H1 (cell line): ENCODE data around the gene PSORS1C1. TPM values are rescaled to one million over a fixed set of nuclear protein-coding genes. Genes with fewer than 3 reads are reported as not detected.

Source experiments
- CTCF ChIA-PET: fragments of 300-600 bp; sonication (Branson Sonifier 250); formaldehyde crosslinking; loops from one replicate; lab custom pipeline; 2021; ENCODE audit not compliant: partially characterized antibody; lab: Charles Lee
- POLR2A ChIA-PET: fragments of 300-600 bp; sonication (Branson Sonifier 250); formaldehyde crosslinking; loops from one replicate; lab custom pipeline; 2021; ENCODE audit warnings: inconsistent platforms; ENCODE audit not compliant: partially characterized antibody; lab: Charles Lee
- DNase-seq, 2 experiments: peaks; one replicate each; pipeline versions ENCODE4 v3.0.0 to v3.0.0-alpha.2; 2010 to 2022; ENCODE audit warnings: low spot score in 2 of 2, low read depth in 1 of 2, mixed read lengths in 1 of 2
- FAIRE-seq: peaks from 2 replicates; lab custom pipeline; 2011; peaks lifted over from hg19 to GRCh38; lab: Jason Lieb, UNC
- H2AFZ ChIP-seq: 2 replicates; pipeline ENCODE4 v1.8.1; 2012; ENCODE audit warnings: low read length, inconsistent platforms
- H2AK5ac ChIP-seq: 2 replicates; pipeline ENCODE4 v1.6.1; 2013; ENCODE audit warnings: low read depth, low read length
- H2BK120ac ChIP-seq: replicated peaks from 2 replicates; pipeline ENCODE3; 2013; ENCODE audit warnings: low read depth, low read length, inconsistent platforms
- H2BK12ac ChIP-seq: 2 replicates; pipeline ENCODE4 v1.6.1; 2013; ENCODE audit warnings: low read depth, low read length
- H2BK15ac ChIP-seq: 2 replicates; pipeline ENCODE4 v1.6.1; 2013; ENCODE audit warnings: low read length
- H2BK20ac ChIP-seq: 2 replicates; pipeline ENCODE4 v1.6.1; 2013; ENCODE audit warnings: low read length
- H2BK5ac ChIP-seq: 2 replicates; pipeline ENCODE4 v1.6.1; 2013; ENCODE audit warnings: low read depth, low read length
- H3K14ac ChIP-seq: 2 replicates; pipeline ENCODE4 v1.6.1; 2013; ENCODE audit warnings: inconsistent platforms; ENCODE audit not compliant: insufficient read length
- H3K18ac ChIP-seq: 2 replicates; pipeline ENCODE4 v1.6.1; 2013; ENCODE audit warnings: low read length; ENCODE audit errors: extremely low read depth
- H3K23ac ChIP-seq: 2 replicates; pipeline ENCODE4 v1.6.1; 2013; ENCODE audit warnings: inconsistent platforms; ENCODE audit not compliant: insufficient read length
- H3K23me2 ChIP-seq: 2 replicates; pipeline ENCODE4 v1.6.1; 2013; ENCODE audit warnings: low read depth, low read length
- H3K27ac ChIP-seq: 2 replicates; pipeline ENCODE4 v1.6.1; 2011; ENCODE audit warnings: low read depth, low read length, inconsistent platforms
- H3K27me3 ChIP-seq, 4 experiments: replicated peaks in 1 of 4; 1 replicate in 1 of 4; 2 replicates in 3 of 4; pipeline versions ENCODE4 v1.6.1 to v1.8.1; 2011 to 2013; ENCODE audit warnings: low read length in 3 of 4, mild to moderate bottlenecking in 3 of 4, inconsistent platforms in 2 of 4, mixed read lengths in 2 of 4, moderate library complexity in 1 of 4; ENCODE audit not compliant: control insufficient read depth in 3 of 4, insufficient read depth in 3 of 4; ENCODE audit errors: extremely low read depth in 1 of 4
- H3K36me3 ChIP-seq, 4 experiments: 2 replicates each; pipeline versions ENCODE4 v1.6.1 to v1.8.1; 2011 to 2013; ENCODE audit warnings: mild to moderate bottlenecking in 4 of 4, low read length in 3 of 4, moderate library complexity in 2 of 4, control low read depth in 1 of 4, inconsistent platforms in 1 of 4; ENCODE audit not compliant: insufficient read depth in 4 of 4, control insufficient read depth in 2 of 4
- H3K4ac ChIP-seq: replicated peaks from 2 replicates; pipeline ENCODE3; 2013; ENCODE audit warnings: low read length, low read depth, mixed read lengths, inconsistent platforms; ENCODE audit not compliant: insufficient read length
- H3K4me1 ChIP-seq, 4 experiments: replicated peaks in 1 of 4; 1 replicate in 1 of 4; 2 replicates in 3 of 4; pipeline versions ENCODE4 v1.6.1 to v1.8.1; 2011 to 2013; ENCODE audit warnings: low read length in 3 of 4, inconsistent platforms in 2 of 4, mixed read lengths in 1 of 4; ENCODE audit not compliant: insufficient read depth in 4 of 4, control insufficient read depth in 3 of 4
- H3K4me2 ChIP-seq, 2 experiments: 2 replicates each; pipeline versions ENCODE4 v1.6.1 to v1.8.1; 2011 to 2013; ENCODE audit warnings: low read depth in 2 of 2, low read length in 2 of 2, control low read depth in 1 of 2, inconsistent platforms in 1 of 2, mild to moderate bottlenecking in 1 of 2; ENCODE audit not compliant: insufficient read depth in 1 of 2
- H3K4me3 ChIP-seq, 4 experiments: fragments of 200-600, 300-600 bp in 1 of 4; sonication (generic), shearing (Covaris generic), sonication (Bioruptor Twin) in 1 of 4; 2 replicates each; pipeline versions ENCODE4 v1.5.1 to v1.8.1; 2011 to 2016; ENCODE audit warnings: low read length in 4 of 4, low read depth in 3 of 4, control low read depth in 2 of 4, inconsistent platforms in 2 of 4, mild to moderate bottlenecking in 2 of 4, mixed read lengths in 1 of 4, moderate library complexity in 1 of 4; ENCODE audit not compliant: insufficient read depth in 2 of 4; ENCODE audit errors: extremely low read depth in 1 of 4
- H3K56ac ChIP-seq: replicated peaks from 2 replicates; pipeline ENCODE3; 2013; ENCODE audit warnings: low read depth, mild to moderate bottlenecking, mixed read lengths, low read length, inconsistent platforms; ENCODE audit not compliant: insufficient read length
- H3K79me1 ChIP-seq: 2 replicates; pipeline ENCODE4 v1.6.1; 2013; ENCODE audit warnings: low read depth, low read length, control low read depth
- H3K79me2 ChIP-seq, 2 experiments: 2 replicates each; pipeline versions ENCODE4 v1.6.1 to v1.8.1; 2012 to 2013; ENCODE audit warnings: low read length in 2 of 2, mild to moderate bottlenecking in 2 of 2, inconsistent platforms in 1 of 2; ENCODE audit not compliant: insufficient read depth in 2 of 2, control insufficient read depth in 1 of 2
- H3K9ac ChIP-seq, 4 experiments: replicated peaks in 1 of 4; 1 replicate in 1 of 4; 2 replicates in 3 of 4; pipeline versions ENCODE4 v1.6.1 to v1.8.1; 2011 to 2013; ENCODE audit warnings: low read depth in 3 of 4, low read length in 3 of 4, control low read depth in 2 of 4, mild to moderate bottlenecking in 2 of 4, moderate library complexity in 2 of 4, inconsistent platforms in 1 of 4; ENCODE audit errors: extremely low read depth in 1 of 4
- H3K9me3 ChIP-seq, 2 experiments: 2 replicates each; pipeline versions ENCODE4 v1.6.1 to v1.8.1; 2012 to 2013; ENCODE audit warnings: mild to moderate bottlenecking in 2 of 2, moderate library complexity in 2 of 2, control low read depth in 1 of 2, inconsistent platforms in 1 of 2, low read depth in 1 of 2, low read length in 1 of 2, mixed read lengths in 1 of 2; ENCODE audit not compliant: insufficient read depth in 2 of 2
- H4K20me1 ChIP-seq, 2 experiments: replicated peaks in 1 of 2; 2 replicates each; pipeline versions ENCODE3 to v1.8.1; 2011 to 2013; ENCODE audit warnings: inconsistent platforms in 2 of 2, low read length in 2 of 2, mild to moderate bottlenecking in 1 of 2; ENCODE audit not compliant: insufficient read depth in 2 of 2, control insufficient read depth in 1 of 2
- H4K5ac ChIP-seq: 2 replicates; pipeline ENCODE4 v1.6.1; 2013; ENCODE audit warnings: low read length, low read depth, mixed read lengths, inconsistent platforms; ENCODE audit not compliant: insufficient read length
- H4K8ac ChIP-seq: 2 replicates; pipeline ENCODE4 v1.8.0; 2013; ENCODE audit warnings: mild to moderate bottlenecking, moderate library complexity, low read length, inconsistent platforms; ENCODE audit not compliant: insufficient read depth; ENCODE audit errors: extremely low read depth
- H4K91ac ChIP-seq: replicated peaks from 2 replicates; pipeline ENCODE3; 2013; ENCODE audit warnings: low read length, mixed read lengths, inconsistent platforms; ENCODE audit not compliant: insufficient read length
- HDAC6 ChIP-seq: IDR thresholded peaks from one replicate; pipeline ENCODE4 v1.7.1; 2012; ENCODE audit warnings: low read depth, mild to moderate bottlenecking, inconsistent platforms, low read length, moderate library complexity
- WGBS, 2 experiments: shearing (Covaris generic) in 1 of 2; methylation state at CpG; one replicate each; pipeline versions ENCODE4 v1.1.6 to v1.1.7; 2013 to 2015; ENCODE audit warnings: low lambda C conversion rate in 2 of 2, mixed read lengths in 2 of 2, inconsistent platforms in 1 of 2, low coverage in 1 of 2, missing lambda C conversion rate in 1 of 2; ENCODE audit not compliant: insufficient replicate concordance in 2 of 2, insufficient coverage in 1 of 2, insufficient read length in 1 of 2; ENCODE audit errors: extremely low coverage in 1 of 2, missing lambda C conversion rate in 1 of 2; 5-methylcytosine and 5-hydroxymethylcytosine counted together
- polyA plus RNA-seq, 7 experiments: library from polyadenylated mRNA; depleted of rRNA in 3 of 7; stranded (reverse) in 5 of 7; unstranded in 2 of 7; fragments of >200 nt in 5 of 7; fragments of 200-250 nt in 2 of 7; gene quantifications; 1 replicate in 5 of 7; 2 replicates in 1 of 7; 4 replicates in 1 of 7; pipeline versions ENCODE4 v1.2.1 to v1.2.3, GENCODE V29; 2011 to 2013; ENCODE audit warnings: missing spikeins in 2 of 7, mixed read lengths in 2 of 7
- total RNA-seq: library from RNA; stranded (reverse); fragmentation: NEBNext Ultra II Directional; extraction: Animal tissue kit (Norgen Biotek cat#: 25700); gene quantifications from 2 replicates; pipeline ENCODE4 v1.2.1, GENCODE V29; 2021

PSORS1C1 gene
- total and polyA plus RNA-seq, 2 of the 8 experiments (the other 6 are each of a cell fraction or from before 2014, with no cell fraction given), result 0.12 to 0.52 TPM

GRCh38 chr6:31132806-31133205 lies 18.2 kb downstream of the PSORS1C1 start:
- no peak overlapping the region for H3K4me3 ChIP-seq
- ChIA-PET POLR2A (interaction anchor here (68.5 kb wide), 1 partner anchor 36 kb away, joined by 2251 read pairs; the partner anchor contains the start of genes CCHCR1, POU5F1, PSORS1C2 and TCF19), CTCF (interaction anchor here (0.6 to 16.4 kb wide), 16 partner anchors 3 to 302 kb away, joined by 3 to 187 read pairs (median 4); partner anchors contain the start of genes C6orf15, CCHCR1, POU5F1 and PSORS1C1)
- H3K18ac ChIP-seq, result no peak overlapping the region
- no peak overlapping the region for H3K9ac ChIP-seq
- FAIRE-seq (no peak), DNase-seq (no peak)
- no peak overlapping the region for H3K4ac ChIP-seq
- H3K4me1 ChIP-seq, result peaks cover 1 to 5% (median 3%) of the 10 kb centered on the region in 4 experiments; a peak in 5 of 7 replicates
- H2AFZ ChIP-seq, result no peak overlapping the region
- no peak overlapping the region for H4K8ac ChIP-seq
- no peaks in the 10 kb centered on the region for H3K79me1 ChIP-seq
- H4K5ac ChIP-seq, result no peak overlapping the region
- H2BK12ac ChIP-seq, result 0 out of 2 replicates have a peak overlapping the region, but pooled peaks have one; percentile 27
- TF ChIP-seq HDAC6, result no peak
- no peak overlapping the region for H3K56ac ChIP-seq
- no peaks in the 10 kb centered on the region for H3K27me3 ChIP-seq
- H3K36me3 ChIP-seq, result no peaks in the 10 kb centered on the region
- H4K20me1 ChIP-seq, result no peaks in the 10 kb centered on the region
- no peak overlapping the region for H2BK15ac ChIP-seq
- WGBS, 2 experiments, result 81% methylated on average over 6 of the region's 6 CpGs; no CpG with 5 or more reads in 1 of the 2 experiments
- no peaks in the 10 kb centered on the region for H3K23me2 ChIP-seq
- no peak overlapping the region for H2BK5ac ChIP-seq
- H3K79me2 ChIP-seq, result no peaks in the 10 kb centered on the region
- no peak overlapping the region for H3K4me2 ChIP-seq
- no peak overlapping the region for H2AK5ac ChIP-seq
- H4K91ac ChIP-seq, result no peak overlapping the region
- no peak overlapping the region for H2BK120ac ChIP-seq
- no peak overlapping the region for H3K23ac ChIP-seq
- no peak overlapping the region for H3K14ac ChIP-seq
- no peaks in the 10 kb centered on the region for H3K9me3 ChIP-seq
- H3K27ac ChIP-seq, result no peak overlapping the region
- H2BK20ac ChIP-seq, result no peak overlapping the region
